ENCODE data around the gene POTEB3.
"Not testable (repeated sequence)": the region's sequence is repeated elsewhere in the genome, so short reads cannot be mapped to it uniquely, and the experiment has no call there.

POTEB3 gene

GRCh38 chr15:21440399-21440798 is at the start of gene POTEB3:
Gene POTEB3, minus strand, starts transcription at chr15:21440499. Its CDS starts 488 bp downstream, at chr15:21440011.
- not testable (repeated sequence) for DNase-seq (ENCODE audit: low read depth in 3 of 3, low spot score in 1 of 3)

GRCh38 chr15:21453683-21454082 is 13.4 kb upstream of the POTEB3 start:
- DNase-seq (ENCODE audit: low read depth in 3 of 3, low spot score in 1 of 3): not testable (repeated sequence)

- not testable (repeated sequence) for DNase-seq (ENCODE audit: low read depth in 3 of 3, low spot score in 1 of 3)
These were observed 11.7 kb upstream of the POTEB3 start for GRCh38 chr15:21451920-21452563.

GRCh38 chr15:21451487-21451886 is 11.2 kb upstream of the POTEB3 start:
- not testable (repeated sequence) for DNase-seq (ENCODE audit: low read depth in 3 of 3, low spot score in 1 of 3)

- DNase-seq (ENCODE audit: low read depth in 3 of 3, low spot score in 1 of 3): not testable (repeated sequence)
These were observed 32.9 kb downstream of the POTEB3 start for GRCh38 chr15:21407366-21407765.

- DNase-seq (ENCODE audit: low read depth in 3 of 3, low spot score in 1 of 3): not testable (repeated sequence)
These were observed 38.8 kb downstream of the POTEB3 start for GRCh38 chr15:21401531-21401930.

- not testable (repeated sequence) for DNase-seq (ENCODE audit: low read depth in 3 of 3, low spot score in 1 of 3)
These were observed 41.2 kb downstream of the POTEB3 start for GRCh38 chr15:21399111-21399510.

- DNase-seq (ENCODE audit: low read depth in 3 of 3, low spot score in 1 of 3): not testable (repeated sequence)
These were observed 41.8 kb downstream of the POTEB3 start for GRCh38 chr15:21398511-21398910.

GRCh38 chr15:21397656-21398055 is 42.6 kb downstream of the POTEB3 start:
- not testable (repeated sequence) for DNase-seq (ENCODE audit: low read depth in 3 of 3, low spot score in 1 of 3)

- DNase-seq (ENCODE audit: low read depth in 3 of 3, low spot score in 1 of 3): not testable (repeated sequence)
These were observed 43.1 kb downstream of the POTEB3 start for GRCh38 chr15:21397186-21397585.

- DNase-seq (ENCODE audit: low read depth in 3 of 3, low spot score in 1 of 3): not testable (repeated sequence)
These were observed 54.3 kb downstream of the POTEB3 start for GRCh38 chr15:21385961-21386360.

GRCh38 chr15:21383866-21384485 is 56.3 kb downstream of the POTEB3 start:
- not testable (repeated sequence) for DNase-seq (ENCODE audit: low read depth in 3 of 3, low spot score in 1 of 3)

GRCh38 chr15:21373682-21374081 is 66.6 kb downstream of the POTEB3 start:
- DNase-seq (ENCODE audit: low read depth in 3 of 3, low spot score in 1 of 3): not testable (repeated sequence)

- DNase-seq (ENCODE audit: low read depth in 3 of 3, low spot score in 1 of 3): not testable (repeated sequence)
These were observed 71.1 kb downstream of the POTEB3 start for GRCh38 chr15:21369177-21369576.

- DNase-seq (ENCODE audit: low read depth in 3 of 3, low spot score in 1 of 3): not testable (repeated sequence)
These were observed 71.7 kb downstream of the POTEB3 start for GRCh38 chr15:21368625-21369024.
